Adrenal gland (tissue), 5 donors: ENCODE results near the gene ARHGAP11B.
"Not testable (repeated sequence)": the region's sequence is repeated elsewhere in the genome, so short reads cannot be mapped to it uniquely, and the experiment has no call there.

ENCODE experiments used
- POLR2A ChIP-seq, 2 donors: fragments of 450-650 bp; IDR thresholded peaks; one replicate each; pipeline ENCODE4 v1.6.1; 2017; ENCODE audit warnings: antibody characterized with exemption in 2 of 2, mild to moderate bottlenecking in 2 of 2, moderate library complexity in 1 of 2
- TF ChIP-seq, protein P1 (sequence below), 6 experiments: fragments of 450-650 bp in 4 of 6; fragments of 200-600 bp in 2 of 6; sonication (generic) in 1 of 6; IDR thresholded peaks; 1 replicate in 5 of 6; 2 replicates in 1 of 6; pipeline versions ENCODE4 v1.5.1 to v1.8.0; 2016 to 2021; ENCODE audit warnings: antibody characterized with exemption in 6 of 6, mild to moderate bottlenecking in 2 of 6, moderate library complexity in 1 of 6
- donor health status: DM: no; HTN: no; CAD: no.

DNA sequence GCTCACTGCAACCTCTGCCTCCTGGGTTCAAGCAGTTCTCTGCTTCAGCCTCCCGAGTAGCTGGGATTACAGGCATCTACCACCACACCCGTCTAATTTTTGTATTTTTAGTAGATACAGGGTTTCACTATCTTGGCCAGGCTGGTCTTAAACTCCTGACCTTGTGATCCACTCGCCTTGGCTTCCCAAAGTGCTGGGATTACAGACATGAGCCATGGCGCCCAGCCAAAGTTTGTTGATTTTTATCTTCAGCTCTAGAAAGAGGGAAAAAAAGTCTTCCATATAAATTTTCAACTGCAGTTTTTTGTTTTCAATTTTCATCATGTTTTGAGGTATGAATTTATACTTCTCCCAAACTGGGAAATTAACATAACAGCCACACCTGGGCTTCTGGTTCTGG lies 43.7 kb downstream of the ARHGAP11B start:
- TF ChIP-seq, protein P1, sequence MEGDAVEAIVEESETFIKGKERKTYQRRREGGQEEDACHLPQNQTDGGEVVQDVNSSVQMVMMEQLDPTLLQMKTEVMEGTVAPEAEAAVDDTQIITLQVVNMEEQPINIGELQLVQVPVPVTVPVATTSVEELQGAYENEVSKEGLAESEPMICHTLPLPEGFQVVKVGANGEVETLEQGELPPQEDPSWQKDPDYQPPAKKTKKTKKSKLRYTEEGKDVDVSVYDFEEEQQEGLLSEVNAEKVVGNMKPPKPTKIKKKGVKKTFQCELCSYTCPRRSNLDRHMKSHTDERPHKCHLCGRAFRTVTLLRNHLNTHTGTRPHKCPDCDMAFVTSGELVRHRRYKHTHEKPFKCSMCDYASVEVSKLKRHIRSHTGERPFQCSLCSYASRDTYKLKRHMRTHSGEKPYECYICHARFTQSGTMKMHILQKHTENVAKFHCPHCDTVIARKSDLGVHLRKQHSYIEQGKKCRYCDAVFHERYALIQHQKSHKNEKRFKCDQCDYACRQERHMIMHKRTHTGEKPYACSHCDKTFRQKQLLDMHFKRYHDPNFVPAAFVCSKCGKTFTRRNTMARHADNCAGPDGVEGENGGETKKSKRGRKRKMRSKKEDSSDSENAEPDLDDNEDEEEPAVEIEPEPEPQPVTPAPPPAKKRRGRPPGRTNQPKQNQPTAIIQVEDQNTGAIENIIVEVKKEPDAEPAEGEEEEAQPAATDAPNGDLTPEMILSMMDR (IDR thresholded peaks at IDR 0.05), result not testable (repeated sequence)
- TF ChIP-seq POLR2A (IDR thresholded peaks at IDR 0.05), result not testable (repeated sequence)
